Mucosa of rectum (tissue), 2 donors: ENCODE results near the gene WDR44.
"Not testable (repeated sequence)": the region's sequence is repeated elsewhere in the genome, so short reads cannot be mapped to it uniquely, and the experiment has no call there.

Source experiments
- H3K27ac ChIP-seq, 2 donors: one replicate each; pipeline ENCODE4 v1.7.0; 2013; ENCODE audit warnings: inconsistent platforms in 2 of 2, low read depth in 2 of 2, low read length in 2 of 2
- H3K27me3 ChIP-seq, 2 donors: one replicate each; pipeline ENCODE4 v1.7.0; 2013; ENCODE audit warnings: low read length in 2 of 2; ENCODE audit not compliant: control insufficient read depth in 2 of 2, insufficient read depth in 2 of 2
- H3K36me3 ChIP-seq, 2 donors: one replicate each; pipeline ENCODE4 v1.7.0; 2013; ENCODE audit warnings: low read length in 2 of 2; ENCODE audit not compliant: control insufficient read depth in 2 of 2, insufficient read depth in 2 of 2
- H3K4me1 ChIP-seq, 2 donors: one replicate each; pipeline ENCODE4 v1.7.0; 2013; ENCODE audit warnings: low read length in 2 of 2, mild to moderate bottlenecking in 1 of 2; ENCODE audit not compliant: control insufficient read depth in 2 of 2, insufficient read depth in 2 of 2
- H3K4me3 ChIP-seq, 2 donors: one replicate each; pipeline ENCODE4 v1.7.0; 2013; ENCODE audit warnings: low read length in 2 of 2
- H3K9ac ChIP-seq, 2 donors: one replicate each; pipeline ENCODE4 v1.7.0; 2013; ENCODE audit warnings: low read length in 2 of 2, low read depth in 1 of 2, mild to moderate bottlenecking in 1 of 2
- H3K9me3 ChIP-seq, 2 donors: one replicate each; pipeline ENCODE4 v1.7.0; 2013; ENCODE audit warnings: low read length in 2 of 2; ENCODE audit not compliant: control insufficient read depth in 2 of 2
- donor health status: healthy.
- donor health status: Normal muscosa, but diverticular disease.

The WDR44 gene, protein sequence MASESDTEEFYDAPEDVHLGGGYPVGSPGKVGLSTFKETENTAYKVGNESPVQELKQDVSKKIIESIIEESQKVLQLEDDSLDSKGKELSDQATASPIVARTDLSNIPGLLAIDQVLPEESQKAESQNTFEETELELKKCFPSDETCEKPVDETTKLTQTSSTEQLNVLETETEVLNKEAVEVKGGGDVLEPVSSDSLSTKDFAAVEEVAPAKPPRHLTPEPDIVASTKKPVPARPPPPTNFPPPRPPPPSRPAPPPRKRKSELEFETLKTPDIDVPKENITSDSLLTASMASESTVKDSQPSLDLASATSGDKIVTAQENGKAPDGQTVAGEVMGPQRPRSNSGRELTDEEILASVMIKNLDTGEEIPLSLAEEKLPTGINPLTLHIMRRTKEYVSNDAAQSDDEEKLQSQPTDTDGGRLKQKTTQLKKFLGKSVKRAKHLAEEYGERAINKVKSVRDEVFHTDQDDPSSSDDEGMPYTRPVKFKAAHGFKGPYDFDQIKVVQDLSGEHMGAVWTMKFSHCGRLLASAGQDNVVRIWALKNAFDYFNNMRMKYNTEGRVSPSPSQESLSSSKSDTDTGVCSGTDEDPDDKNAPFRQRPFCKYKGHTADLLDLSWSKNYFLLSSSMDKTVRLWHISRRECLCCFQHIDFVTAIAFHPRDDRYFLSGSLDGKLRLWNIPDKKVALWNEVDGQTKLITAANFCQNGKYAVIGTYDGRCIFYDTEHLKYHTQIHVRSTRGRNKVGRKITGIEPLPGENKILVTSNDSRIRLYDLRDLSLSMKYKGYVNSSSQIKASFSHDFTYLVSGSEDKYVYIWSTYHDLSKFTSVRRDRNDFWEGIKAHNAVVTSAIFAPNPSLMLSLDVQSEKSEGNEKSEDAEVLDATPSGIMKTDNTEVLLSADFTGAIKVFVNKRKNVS

DNA sequence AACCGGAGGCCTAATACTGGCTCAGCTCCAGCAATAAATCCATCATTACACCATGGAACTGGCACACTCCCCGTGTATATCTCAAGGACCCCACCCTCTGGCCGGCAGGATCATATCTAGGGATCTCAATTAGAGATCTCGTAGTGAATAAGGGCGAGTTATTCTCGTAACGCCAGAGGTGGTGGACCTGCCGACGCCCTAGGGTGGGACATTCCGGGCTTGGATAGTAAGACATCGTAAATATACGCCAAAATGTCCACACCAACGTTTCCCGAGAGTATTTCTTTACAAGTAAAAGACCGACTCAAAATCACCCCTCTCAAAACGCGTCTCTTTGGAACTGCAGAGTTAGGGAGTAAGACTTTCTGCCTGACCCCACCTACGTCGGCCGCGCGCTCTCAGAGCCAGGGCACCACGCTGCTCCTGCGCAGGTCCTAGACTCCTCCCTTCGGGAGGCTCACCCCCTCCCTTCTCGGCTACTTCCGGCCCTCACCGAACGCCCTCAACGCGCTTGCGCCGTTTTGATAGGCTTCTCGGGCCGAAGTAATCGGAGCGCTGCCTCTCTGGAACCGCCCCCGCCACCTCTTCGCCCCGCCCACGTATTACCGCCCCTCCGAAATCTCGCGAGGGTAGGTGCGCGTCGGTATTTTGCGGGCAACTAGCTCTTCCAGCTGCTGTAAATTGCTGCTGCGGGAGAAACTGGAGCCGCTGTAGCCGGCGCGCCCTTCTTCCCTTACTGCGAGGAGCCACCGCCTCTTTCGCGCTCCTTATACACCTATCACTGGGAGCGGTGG lies at the start of gene WDR44:
WDR44 (plus strand) TSS at position 643 of the 794 bp plus-strand sequence. CDS start 398 bp downstream, outside the sequence.
- peak within 1 kb of the TSS; percentile 76 to 84 for H3K9ac ChIP-seq
- H3K36me3 ChIP-seq: no peaks in the 10 kb centered on the region
- H3K4me1 ChIP-seq: peaks cover 0 to 3% of the 10 kb centered on the region in 2 donors
- no peaks in the 10 kb centered on the region for H3K9me3 ChIP-seq
- H3K27ac ChIP-seq: peak within 1 kb of the TSS; percentile 92
- no peaks in the 10 kb centered on the region for H3K27me3 ChIP-seq
- H3K4me3 ChIP-seq: peak within 1 kb of the TSS; percentile 82 to 85

DNA sequence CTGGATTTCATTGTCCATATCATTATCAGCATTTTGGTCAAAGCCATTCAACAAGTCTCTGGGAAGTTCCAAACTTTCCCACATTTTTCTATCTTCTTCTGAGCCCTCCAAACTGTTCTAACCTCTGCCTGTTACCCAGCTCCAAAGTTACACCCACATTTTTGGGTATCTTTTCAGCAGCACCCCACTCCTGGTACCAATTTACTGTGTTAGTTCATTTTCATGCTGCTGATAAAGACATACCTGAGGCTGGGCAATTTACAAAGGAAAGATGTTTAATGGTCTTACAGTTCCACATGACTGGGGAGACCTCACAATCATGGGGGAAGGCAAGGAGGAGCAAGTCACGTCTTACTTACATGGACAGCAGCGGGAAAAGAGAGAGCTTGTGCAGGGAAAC lies 40.1 kb upstream of the WDR44 start:
- not testable (repeated sequence) for H3K27me3 ChIP-seq, H3K9me3 ChIP-seq, H3K4me1 ChIP-seq, H3K36me3 ChIP-seq, H3K27ac ChIP-seq, H3K9ac ChIP-seq, H3K4me3 ChIP-seq

DNA sequence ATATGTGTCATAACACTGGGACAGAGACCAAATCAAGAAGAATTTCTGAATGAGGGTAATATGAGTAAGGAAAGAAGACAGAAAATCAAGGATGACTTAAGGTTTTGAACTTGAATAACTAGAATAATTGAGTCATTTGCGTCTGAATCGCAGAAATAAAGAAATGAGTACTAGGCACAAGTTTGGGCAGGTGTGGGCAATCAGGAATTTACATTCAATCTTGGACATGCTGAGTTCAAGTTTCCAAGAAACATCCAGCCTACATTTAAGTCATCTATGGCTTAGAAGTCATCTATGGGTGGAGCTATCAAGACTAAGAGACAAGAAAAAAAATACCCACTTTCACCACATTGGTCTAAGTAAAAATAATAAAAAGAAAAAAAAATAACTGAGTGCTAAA lies 30.4 kb upstream of the WDR44 start:
- no peak overlapping the region for H3K4me3 ChIP-seq
- H3K27me3 ChIP-seq: no peaks in the 10 kb centered on the region

DNA sequence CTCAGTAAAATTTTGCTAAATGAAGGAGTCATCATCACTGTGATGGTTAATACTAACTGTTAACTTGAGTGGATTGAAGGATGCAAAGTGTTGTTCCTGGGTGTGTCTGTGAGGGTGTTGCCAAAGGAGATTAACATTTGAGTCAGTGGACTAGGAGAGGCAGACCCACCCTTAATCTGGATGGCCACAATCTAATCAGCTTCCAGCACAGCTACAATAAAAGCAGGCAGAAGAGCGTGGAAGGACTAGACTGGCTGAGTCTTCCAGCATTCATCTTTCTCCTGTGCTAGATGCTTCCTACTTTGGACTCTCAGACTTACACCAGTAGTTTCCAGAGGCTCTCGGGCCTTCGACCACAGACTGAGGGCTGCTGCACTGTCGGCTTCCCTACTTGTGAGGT lies 21.3 kb upstream of the WDR44 start:
- Histone ChIP-seq H3K36me3 (no peaks in the 10 kb centered on the region), H3K9ac (no peak overlapping the region), H3K4me1 (no peaks in the 10 kb centered on the region), H3K27me3 (no peaks in the 10 kb centered on the region), H3K9me3 (no peaks in the 10 kb centered on the region), H3K4me3 (no peak overlapping the region), H3K27ac (no peak overlapping the region)

More for the DNA sequence above, 30.4 kb upstream of the WDR44 start:
- Histone ChIP-seq H3K36me3 (no peaks in the 10 kb centered on the region), H3K9me3 (no peaks in the 10 kb centered on the region), H3K9ac (no peak overlapping the region), H3K4me1 (no peaks in the 10 kb centered on the region), H3K27ac (no peak overlapping the region)

DNA sequence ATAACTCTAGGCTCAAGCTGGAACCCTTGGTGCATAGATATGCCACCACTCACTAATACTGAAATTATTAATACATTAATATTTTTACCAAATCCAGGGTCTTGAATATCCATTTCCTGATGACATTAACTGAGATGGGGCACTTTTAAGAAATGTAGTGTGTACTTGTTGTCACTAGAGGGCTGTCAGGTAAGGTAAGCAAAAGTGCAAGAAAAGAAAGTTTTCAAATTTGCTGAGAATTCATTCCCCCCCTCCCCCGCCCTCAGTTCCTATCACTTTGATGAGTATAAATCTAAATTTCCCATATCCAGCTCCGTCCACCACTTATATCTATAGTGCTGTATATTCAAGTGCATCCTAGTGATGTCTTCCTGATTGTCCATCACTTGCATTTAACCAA lies 20.5 kb upstream of the WDR44 start:
- no peak overlapping the region for H3K27ac ChIP-seq
- H3K4me1 ChIP-seq: no peaks in the 10 kb centered on the region
- H3K36me3 ChIP-seq: no peaks in the 10 kb centered on the region
- H3K9me3 ChIP-seq: no peaks in the 10 kb centered on the region
- no peaks in the 10 kb centered on the region for H3K27me3 ChIP-seq
- H3K9ac ChIP-seq: no peak overlapping the region
- no peak overlapping the region for H3K4me3 ChIP-seq

DNA sequence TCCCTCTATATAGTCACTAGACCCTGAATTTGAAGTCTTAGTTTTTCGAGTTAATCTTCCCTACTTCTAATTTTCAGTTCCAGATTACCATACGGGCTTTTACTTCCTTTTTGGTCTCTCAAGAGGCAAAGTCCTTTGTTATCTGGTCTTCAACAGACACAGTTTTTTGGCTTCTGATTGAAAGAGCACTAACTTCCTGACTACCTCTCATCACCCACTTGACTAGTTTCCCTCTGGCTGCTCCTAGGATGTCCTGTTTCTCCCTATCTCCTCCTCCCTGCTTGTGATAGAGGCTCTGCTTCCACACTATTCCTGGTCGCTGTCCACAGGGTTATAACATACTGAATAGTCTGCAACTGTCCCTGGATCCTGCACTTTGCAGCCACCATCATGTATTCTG lies 16.7 kb upstream of the WDR44 start:
- no peaks in the 10 kb centered on the region for H3K4me1 ChIP-seq
- H3K27ac ChIP-seq: no peak overlapping the region
- H3K9me3 ChIP-seq: no peaks in the 10 kb centered on the region
- H3K36me3 ChIP-seq: no peaks in the 10 kb centered on the region
- H3K4me3 ChIP-seq: no peak overlapping the region
- H3K27me3 ChIP-seq: no peaks in the 10 kb centered on the region
- no peak overlapping the region for H3K9ac ChIP-seq

DNA sequence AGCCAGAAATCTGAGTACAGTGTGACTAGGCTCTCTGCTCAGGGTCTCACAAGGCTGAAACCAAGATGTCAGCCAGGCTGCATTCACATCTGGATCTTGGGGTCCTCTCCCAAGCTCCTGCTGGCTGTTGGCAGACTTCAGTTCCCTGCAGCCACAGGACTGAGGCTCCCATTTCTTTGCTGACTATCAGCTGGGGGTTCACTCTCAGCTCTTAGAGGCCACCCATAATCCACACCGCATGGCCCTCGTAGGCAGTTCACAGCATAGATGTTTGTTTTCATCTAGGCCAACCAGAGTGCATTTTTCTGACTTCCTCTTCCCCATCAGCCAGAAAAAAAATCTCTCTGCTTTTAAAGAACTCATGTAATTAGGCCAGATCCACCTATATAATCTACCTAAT lies 8.2 kb upstream of the WDR44 start:
- Histone ChIP-seq H3K9ac (no peak overlapping the region), H3K27ac (no peak overlapping the region), H3K27me3 (no peaks in the 10 kb centered on the region), H3K4me3 (no peak overlapping the region), H3K9me3 (no peaks in the 10 kb centered on the region), H3K4me1 (no peaks in the 10 kb centered on the region), H3K36me3 (no peaks in the 10 kb centered on the region)

DNA sequence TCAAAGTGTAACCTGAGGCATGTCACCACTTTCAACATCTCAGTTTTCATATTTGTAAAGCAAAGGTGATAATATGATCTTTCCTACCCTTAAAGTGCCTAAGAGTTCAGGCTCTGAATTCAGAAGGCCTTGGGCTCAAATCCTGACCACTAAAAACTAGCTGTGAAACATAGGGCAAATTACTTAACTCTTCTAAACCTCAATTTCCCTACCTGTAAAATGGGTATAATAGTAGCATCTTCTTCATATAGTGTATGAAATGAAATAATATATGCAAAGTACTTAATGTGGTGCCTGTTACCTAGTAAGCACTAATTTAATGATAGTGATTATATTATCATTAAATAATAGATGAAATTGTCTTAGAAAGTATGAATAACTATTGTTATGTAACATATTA lies 7.0 kb upstream of the WDR44 start:
- Histone ChIP-seq H3K4me1 (no peaks in the 10 kb centered on the region), H3K4me3 (no peak overlapping the region), H3K36me3 (no peaks in the 10 kb centered on the region), H3K9ac (no peak overlapping the region), H3K27me3 (no peaks in the 10 kb centered on the region), H3K9me3 (no peaks in the 10 kb centered on the region), H3K27ac (no peak overlapping the region)

DNA sequence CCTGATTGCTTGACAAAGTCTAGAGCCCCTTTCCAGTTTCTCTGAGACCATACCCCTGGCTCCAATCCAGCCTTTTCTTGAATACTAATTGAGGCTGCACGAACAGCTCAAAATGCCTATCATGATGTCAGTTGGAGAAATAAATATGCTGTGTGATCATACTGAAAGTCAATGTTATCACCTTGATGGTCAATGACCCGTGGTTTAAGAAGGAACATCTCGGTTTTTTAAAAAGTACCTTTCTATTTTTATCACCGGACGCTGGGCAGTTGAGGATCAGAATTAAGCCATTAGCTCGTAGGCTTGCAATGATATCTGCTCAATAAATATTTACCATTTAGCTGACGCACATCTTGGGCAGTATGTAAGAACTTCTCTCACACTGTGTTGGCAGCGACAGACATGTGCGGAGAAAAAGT lies 852 bp upstream of the WDR44 start:
- peak overlapping the region; percentile 67 to 76 for H3K9ac ChIP-seq
- peaks cover 0 to 3% of the 10 kb centered on the region in 2 donors for H3K4me1 ChIP-seq
- peak overlapping the region; percentile 92 for H3K27ac ChIP-seq
- H3K27me3 ChIP-seq: no peaks in the 10 kb centered on the region
- no peaks in the 10 kb centered on the region for H3K36me3 ChIP-seq
- no peaks in the 10 kb centered on the region for H3K9me3 ChIP-seq
- peak overlapping the region; percentile 63 to 82 for H3K4me3 ChIP-seq
